Aorta (tissue), 5 donors: ENCODE results near the gene PYROXD2. TPM values are rescaled to one million over a fixed set of nuclear protein-coding genes. Genes with fewer than 3 reads are reported as not detected.

ENCODE experiments used
- ATAC-seq: fragments of 200-7000 bp; cut with Tn5 transposase; one replicate; pipeline ENCODE4 v1.9.1; 2022; ENCODE audit warnings: moderate library complexity; ENCODE audit not compliant: low FRiP score
- DNase-seq, 2 donors: peaks; one replicate each; pipeline ENCODE4 v3.0.0-alpha.2; 2020
- H3K27ac ChIP-seq, 2 donors: one replicate each; pipeline ENCODE4 v1.5.1; 2013; ENCODE audit warnings: low read length in 2 of 2, mild to moderate bottlenecking in 2 of 2, moderate library complexity in 2 of 2, control low read depth in 1 of 2, inconsistent platforms in 1 of 2, low read depth in 1 of 2
- H3K27me3 ChIP-seq, 2 donors: one replicate each; pipeline ENCODE4 v1.6.1; 2013; ENCODE audit warnings: control low read depth in 1 of 2, low read length in 1 of 2, mild to moderate bottlenecking in 1 of 2, moderate library complexity in 1 of 2; ENCODE audit not compliant: insufficient read depth in 2 of 2, control insufficient read depth in 1 of 2
- H3K36me3 ChIP-seq, 2 donors: one replicate each; pipeline ENCODE4 v1.6.1; 2013; ENCODE audit warnings: control low read depth in 1 of 2, low read length in 1 of 2, mild to moderate bottlenecking in 1 of 2; ENCODE audit not compliant: insufficient read depth in 2 of 2, control insufficient read depth in 1 of 2
- H3K4me1 ChIP-seq, 2 donors: one replicate each; pipeline ENCODE4 v1.6.1; 2013; ENCODE audit warnings: low read length in 2 of 2, control low read depth in 1 of 2, mild to moderate bottlenecking in 1 of 2, moderate library complexity in 1 of 2; ENCODE audit not compliant: insufficient read depth in 2 of 2, control insufficient read depth in 1 of 2
- H3K4me3 ChIP-seq, 2 donors: one replicate each; pipeline ENCODE4 v1.5.1; 2013; ENCODE audit warnings: low read length in 2 of 2, control low read depth in 1 of 2, mild to moderate bottlenecking in 1 of 2
- H3K9me3 ChIP-seq: one replicate; pipeline ENCODE4 v1.6.1; 2013; ENCODE audit warnings: mild to moderate bottlenecking, low read length; ENCODE audit not compliant: control insufficient read depth
- WGBS, 2 donors: extraction: QIAGEN DNeasy Blood & Tissue Kit; methylation state at CpG; one replicate each; pipeline ENCODE4 v1.1.7; 2013; 5-methylcytosine and 5-hydroxymethylcytosine counted together
- intact Hi-C, 2 donors: fragments of 100-400 bp; cut with DNase I; formaldehyde crosslinking; loops; one replicate each; pipeline versions ENCODE4 v1.14.2 to v1.15.0; 2022
- polyA plus RNA-seq, 2 donors: library from polyadenylated mRNA; stranded (reverse); fragments of 200-250 nt; gene quantifications; one replicate each; pipeline ENCODE4 v1.2.3, GENCODE V29; 2013
- total RNA-seq, 2 donors: library from RNA; stranded (reverse); fragmentation: NEBNext Ultra II Directional; extraction: Animal tissue kit (Norgen Biotek cat#: 25700); gene quantifications; one replicate each; pipeline ENCODE4 v1.2.1, GENCODE V29; 2021
- donor health status: healthy with polysubstance abuse.
- donor health status: Bipolar disorder and iron deficiency.
- donor health status: DM: no; HTN: no; CAD: no.
- donor health status: DM: no; HTN: no; CAD: no.
- donor health status: DM: yes; HTN: yes; CAD: no.

The PYROXD2 gene
- total and polyA plus RNA-seq, 4 donors: 1.8 to 21.9 (median 13.2) TPM

- 86 to 93% methylated on average over 9 of the region's 9 CpGs for WGBS, 2 donors
Measured at GRCh38 chr10:98444314-98445006, 29.5 kb upstream of the PYROXD2 start.

GRCh38 chr10:98438715-98439114 is 23.7 kb upstream of the PYROXD2 start:
- Histone ChIP-seq H3K36me3 (peaks cover 0 to 12% of the 10 kb centered on the region in 2 donors), H3K27ac (no peak overlapping the region), H3K27me3 (no peaks in the 10 kb centered on the region), H3K4me1 (no peaks in the 10 kb centered on the region), H3K9me3 (no peaks in the 10 kb centered on the region), H3K4me3 (no peak overlapping the region)
- no peak for ATAC-seq
- WGBS, 2 donors: 92 to 94% methylated on average over 4 of the region's 4 CpGs
- peak in 1 of 2 donors; percentile 52 for DNase-seq
- intact Hi-C loops: no loop called here

More at GRCh38 chr10:98444314-98445006, 29.5 kb upstream of the PYROXD2 start:
- Histone ChIP-seq H3K4me3 (no peak overlapping the region), H3K9me3 (no peaks in the 10 kb centered on the region), H3K27me3 (no peaks in the 10 kb centered on the region), H3K36me3 (peaks cover 0 to 3% of the 10 kb centered on the region in 2 donors), H3K27ac (no peak overlapping the region), H3K4me1 (no peaks in the 10 kb centered on the region)
- intact Hi-C loops: no loop called here
- ATAC-seq (no peak), DNase-seq (no peak)

GRCh38 chr10:98436704-98437103 is 21.7 kb upstream of the PYROXD2 start:
- DNase-seq: no peak
- Histone ChIP-seq H3K9me3 (no peaks in the 10 kb centered on the region), H3K36me3 (peaks cover 0 to 12% of the 10 kb centered on the region in 2 donors), H3K27ac (no peak overlapping the region), H3K27me3 (no peaks in the 10 kb centered on the region), H3K4me1 (no peaks in the 10 kb centered on the region), H3K4me3 (no peak overlapping the region)
- no peak for ATAC-seq
- intact Hi-C loops: no loop called here
- 73 to 84% methylated on average over 4 of the region's 4 CpGs for WGBS, 2 donors

GRCh38 chr10:98435178-98435577 is 20.2 kb upstream of the PYROXD2 start:
- Histone ChIP-seq H3K4me1 (no peaks in the 10 kb centered on the region), H3K27me3 (no peaks in the 10 kb centered on the region), H3K9me3 (no peaks in the 10 kb centered on the region), H3K4me3 (no peak overlapping the region), H3K27ac (no peak overlapping the region), H3K36me3 (peaks cover 0 to 18% of the 10 kb centered on the region in 2 donors)
- no peak for ATAC-seq
- 93 to 97% methylated on average over 12 of the region's 12 CpGs for WGBS, 2 donors
- no peak for DNase-seq
- intact Hi-C loops: no loop called here

GRCh38 chr10:98433881-98434732 is 19.1 kb upstream of the PYROXD2 start:
- no peak overlapping the region for H3K4me3 ChIP-seq
- no peaks in the 10 kb centered on the region for H3K4me1 ChIP-seq
- intact Hi-C loops: no loop called here
- H3K36me3 ChIP-seq: peaks cover 0 to 21% of the 10 kb centered on the region in 2 donors
- no peaks in the 10 kb centered on the region for H3K27me3 ChIP-seq
- no peak overlapping the region for H3K27ac ChIP-seq
- ATAC-seq: no peak
- H3K9me3 ChIP-seq: no peaks in the 10 kb centered on the region
- WGBS, 2 donors: 96% methylated on average over 21 of the region's 21 CpGs
- no peak for DNase-seq

- WGBS, 2 donors: 98 to 100% methylated on average over 1 of the region's 1 CpG
- Histone ChIP-seq H3K36me3 (peaks cover 0 to 21% of the 10 kb centered on the region in 2 donors), H3K4me1 (no peaks in the 10 kb centered on the region)
Measured at GRCh38 chr10:98433371-98433770, 18.4 kb upstream of the PYROXD2 start.

GRCh38 chr10:98432330-98432729 is 17.3 kb upstream of the PYROXD2 start:
- Histone ChIP-seq H3K36me3 (peaks cover 0 to 21% of the 10 kb centered on the region in 2 donors), H3K27me3 (no peaks in the 10 kb centered on the region), H3K9me3 (no peaks in the 10 kb centered on the region), H3K4me3 (no peak overlapping the region), H3K27ac (no peak overlapping the region), H3K4me1 (no peaks in the 10 kb centered on the region)
- DNase-seq (no peak), ATAC-seq (no peak)
- intact Hi-C loops: no loop called here
- WGBS, 2 donors: 54 to 97% methylated on average over 1 of the region's 1 CpG

More at GRCh38 chr10:98433371-98433770, 18.4 kb upstream of the PYROXD2 start:
- H3K4me3 ChIP-seq: no peak overlapping the region
- DNase-seq (no peak), ATAC-seq (no peak)
- no peaks in the 10 kb centered on the region for H3K9me3 ChIP-seq
- no peaks in the 10 kb centered on the region for H3K27me3 ChIP-seq
- intact Hi-C loops: no loop called here
- no peak overlapping the region for H3K27ac ChIP-seq

- no peak for ATAC-seq
- Histone ChIP-seq H3K4me1 (no peaks in the 10 kb centered on the region), H3K36me3 (peaks cover 0 to 24% of the 10 kb centered on the region in 2 donors), H3K9me3 (no peaks in the 10 kb centered on the region), H3K27me3 (no peaks in the 10 kb centered on the region), H3K27ac (no peak overlapping the region), H3K4me3 (no peak overlapping the region)
- WGBS, 2 donors: 88 to 90% methylated on average over 8 of the region's 8 CpGs
- no peak for DNase-seq
- intact Hi-C loops: no loop called here
Measured at GRCh38 chr10:98431016-98431415, 16.0 kb upstream of the PYROXD2 start.
